GM11168 (cell line): Measurements from ENCODE around the gene PITPNM1.
"Not testable (repeated sequence)": the region's sequence is repeated elsewhere in the genome, so short reads cannot be mapped to it uniquely, and the experiment has no call there.

Experiments
- in situ Hi-C: fragments of 300-500 bp; cut with MboI; formaldehyde crosslinking; loops from one replicate; pipeline ENCODE4 v1.12.0; 2022; ENCODE audit warnings: low sequenced_read_pairs; ENCODE audit not compliant: unreplicated experiment

Gene PITPNM1

GRCh38 chr11:67492069-67492727 lies 13.0 kb downstream of the PITPNM1 start:
- in situ Hi-C loops = no loop called here

GRCh38 chr11:67491276-67492068 lies 13.7 kb downstream of the PITPNM1 start:
- in situ Hi-C loops = no loop called here

- in situ Hi-C loops = no loop called here
These were observed 14.5 kb downstream of the PITPNM1 start for GRCh38 chr11:67490727-67491065.

GRCh38 chr11:67489885-67490726 lies 15.1 kb downstream of the PITPNM1 start:
- in situ Hi-C loops = no loop called here

GRCh38 chr11:67489203-67489884 lies 15.8 kb downstream of the PITPNM1 start:
- in situ Hi-C loops = no loop called here

GRCh38 chr11:67486481-67487195 lies 18.5 kb downstream of the PITPNM1 start:
- in situ Hi-C loops = no loop called here

- in situ Hi-C loops = not testable (repeated sequence)
These were observed 19.2 kb downstream of the PITPNM1 start for GRCh38 chr11:67485873-67486361.

GRCh38 chr11:67484847-67485311 lies 20.3 kb downstream of the PITPNM1 start:
- in situ Hi-C loops = no loop called here

- in situ Hi-C loops = no loop called here
These were observed 21.1 kb downstream of the PITPNM1 start for GRCh38 chr11:67483831-67484665.

GRCh38 chr11:67482827-67483798 lies 22.1 kb downstream of the PITPNM1 start, which contains the start of gene AIP:
AIP (plus strand) TSS chr11:67483026; CDS start chr11:67483159, 133 bp downstream.
- in situ Hi-C loops = no loop called here

GRCh38 chr11:67482275-67482826 lies 22.8 kb downstream of the PITPNM1 start:
- in situ Hi-C loops = no loop called here

GRCh38 chr11:67477344-67478050 lies 27.7 kb downstream of the PITPNM1 start:
- in situ Hi-C loops = not testable (repeated sequence)

- in situ Hi-C loops = not testable (repeated sequence)
These were observed 28.5 kb downstream of the PITPNM1 start for GRCh38 chr11:67476692-67477091.

- in situ Hi-C loops = no loop called here
These were observed 32.3 kb downstream of the PITPNM1 start for GRCh38 chr11:67472882-67473281.

GRCh38 chr11:67470337-67471002 lies 34.7 kb downstream of the PITPNM1 start:
- in situ Hi-C loops = no loop called here

- in situ Hi-C loops = no loop called here
These were observed 35.7 kb downstream of the PITPNM1 start for GRCh38 chr11:67469508-67469811.
